Forelimb muscle (tissue), 1 donor: Measurements from ENCODE around the gene FAM25C. TPM values are rescaled to one million over a fixed set of nuclear protein-coding genes. Genes with fewer than 3 reads are reported as not detected.
"Not testable (repeated sequence)": the region's sequence is repeated elsewhere in the genome, so short reads cannot be mapped to it uniquely, and the experiment has no call there.

Experiments used
- DNase-seq: peaks from one replicate; pipeline ENCODE4 v3.0.0-alpha.2; 2013; ENCODE audit warnings: low read depth
- polyA plus RNA-seq: library from polyadenylated mRNA; unstranded; fragments of 120-200 nt; gene quantifications from one replicate; pipeline ENCODE4 v1.2.1, GENCODE V29; 2013; ENCODE audit not compliant: insufficient read length

The FAM25C gene
- polyA plus RNA-seq, result not detected

DNA sequence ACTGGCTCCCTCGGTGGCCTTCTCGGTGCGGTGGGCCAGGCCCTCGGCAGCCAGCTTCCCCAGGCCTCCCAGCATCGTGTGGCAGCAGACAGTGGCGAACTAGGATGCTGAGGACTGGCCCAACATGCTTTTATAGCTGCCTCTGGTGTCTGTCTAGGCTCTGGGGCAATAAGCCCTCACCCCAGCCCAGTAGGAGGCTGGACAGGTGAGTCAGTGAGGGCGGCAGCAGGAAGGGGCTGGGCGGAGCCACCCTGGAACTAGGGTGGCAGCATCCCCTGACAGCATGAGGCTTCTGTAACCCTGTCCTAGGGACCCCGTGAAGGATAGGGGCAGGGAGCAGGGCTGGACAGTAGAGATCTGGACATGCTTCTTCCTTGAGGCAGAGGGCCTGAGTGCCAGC lies at the start of gene FAM25C:
FAM25C (minus strand) TSS at position 101 of the 400 bp plus-strand sequence; CDS start at position 75, 26 bp downstream.
- not testable (repeated sequence) for DNase-seq

DNA sequence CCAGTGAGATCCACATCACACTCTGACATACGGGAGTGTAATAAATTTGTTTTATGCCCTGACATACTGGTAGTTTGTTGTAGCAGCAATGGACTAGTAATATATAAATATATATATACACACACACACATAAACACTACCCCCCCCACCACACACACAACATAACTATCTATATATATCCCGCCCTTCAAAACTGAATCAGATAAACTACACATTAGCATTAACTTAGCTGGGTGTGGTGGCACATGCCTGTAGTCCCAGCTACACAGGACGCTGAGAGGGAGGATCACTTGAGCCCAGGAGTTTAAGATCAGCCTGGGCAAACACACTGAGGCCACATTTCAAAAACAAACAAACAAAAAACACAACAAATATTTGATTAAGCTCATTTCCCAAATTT lies 45.0 kb upstream of the FAM25C start:
- not testable (repeated sequence) for DNase-seq

GRCh38 chr10:48031390-48031789 lies 31.8 kb upstream of the FAM25C start:
- not testable (repeated sequence) for DNase-seq

DNA sequence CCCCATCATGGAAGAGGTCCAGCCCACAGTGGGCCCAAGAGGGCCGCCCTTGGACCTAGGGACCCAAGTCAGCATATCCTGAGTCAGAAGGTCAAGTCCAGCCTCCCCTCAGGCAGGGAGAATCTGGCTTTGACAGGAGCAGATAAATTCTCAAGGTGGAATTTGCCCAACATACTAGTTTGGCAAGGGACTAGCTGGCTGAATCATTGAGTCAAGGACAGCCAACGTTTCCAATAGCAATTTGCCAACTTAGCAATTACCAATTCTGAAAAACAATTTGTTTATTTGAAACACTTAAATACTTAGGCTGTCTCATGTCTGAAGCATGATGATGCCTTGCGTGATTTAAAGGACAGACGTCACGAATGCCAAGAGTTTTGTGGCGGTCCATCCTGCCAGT lies 2.7 kb upstream of the FAM25C start:
- not testable (repeated sequence) for DNase-seq

GRCh38 chr10:47994045-47994444 lies 5.5 kb downstream of the FAM25C start:
- DNase-seq, result not testable (repeated sequence)

DNA sequence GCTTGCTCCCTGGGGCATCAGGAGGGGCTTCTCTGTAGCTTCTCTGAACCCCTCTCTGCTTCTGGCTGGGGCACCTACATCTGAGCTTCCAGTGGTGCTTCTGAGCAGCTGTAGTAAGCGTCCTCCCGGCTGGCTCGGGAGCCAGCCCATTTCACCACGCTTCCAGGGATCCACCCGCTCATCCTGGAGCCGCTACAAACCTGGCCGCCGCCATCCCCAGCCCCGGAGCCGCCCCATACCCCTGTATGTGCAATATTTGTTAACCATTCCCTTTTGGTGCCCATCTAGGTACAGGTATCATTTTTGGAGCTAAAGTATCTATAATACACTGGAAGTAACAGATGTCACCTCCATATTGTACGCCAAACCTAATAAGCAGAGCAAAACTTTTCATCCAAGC lies 7.0 kb downstream of the FAM25C start:
- DNase-seq, result not testable (repeated sequence)

- DNase-seq, result not testable (repeated sequence)
Measured at GRCh38 chr10:47991706-47992105, 7.9 kb downstream of the FAM25C start.

GRCh38 chr10:47990097-47990496 lies 9.5 kb downstream of the FAM25C start:
- not testable (repeated sequence) for DNase-seq

- not testable (repeated sequence) for DNase-seq
Measured at GRCh38 chr10:47989542-47989950, 10.0 kb downstream of the FAM25C start.

GRCh38 chr10:47988718-47989541 lies 10.7 kb downstream of the FAM25C start:
- not testable (repeated sequence) for DNase-seq

- not testable (repeated sequence) for DNase-seq
Measured at GRCh38 chr10:47987952-47988351, 11.6 kb downstream of the FAM25C start.

GRCh38 chr10:47986413-47987230 lies 13.0 kb downstream of the FAM25C start:
- not testable (repeated sequence) for DNase-seq

- DNase-seq, result not testable (repeated sequence)
Measured at GRCh38 chr10:47975409-47975808, 24.2 kb downstream of the FAM25C start.

GRCh38 chr10:47973131-47973530 lies 26.5 kb downstream of the FAM25C start:
- not testable (repeated sequence) for DNase-seq

DNA sequence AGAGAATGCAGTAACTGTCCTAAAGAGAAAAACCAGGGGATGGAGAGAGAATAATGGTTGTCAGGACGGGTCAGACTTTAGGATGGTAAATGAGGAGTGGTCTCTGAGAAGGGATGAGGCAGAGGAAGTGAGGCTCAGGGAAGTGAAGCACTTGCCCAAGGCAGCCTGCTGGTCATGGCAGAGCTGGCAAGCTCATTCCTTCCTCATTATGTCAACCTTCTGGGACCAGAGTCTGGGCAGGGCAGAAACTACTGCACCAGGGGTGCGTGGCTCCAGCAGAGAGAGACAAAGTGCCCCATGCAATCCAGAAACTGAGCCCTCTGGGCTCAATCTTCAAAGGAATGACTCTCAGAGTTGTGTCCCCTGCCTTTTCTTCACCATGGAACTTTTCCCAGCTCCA lies 27.5 kb downstream of the FAM25C start:
- DNase-seq, result not testable (repeated sequence)

DNA sequence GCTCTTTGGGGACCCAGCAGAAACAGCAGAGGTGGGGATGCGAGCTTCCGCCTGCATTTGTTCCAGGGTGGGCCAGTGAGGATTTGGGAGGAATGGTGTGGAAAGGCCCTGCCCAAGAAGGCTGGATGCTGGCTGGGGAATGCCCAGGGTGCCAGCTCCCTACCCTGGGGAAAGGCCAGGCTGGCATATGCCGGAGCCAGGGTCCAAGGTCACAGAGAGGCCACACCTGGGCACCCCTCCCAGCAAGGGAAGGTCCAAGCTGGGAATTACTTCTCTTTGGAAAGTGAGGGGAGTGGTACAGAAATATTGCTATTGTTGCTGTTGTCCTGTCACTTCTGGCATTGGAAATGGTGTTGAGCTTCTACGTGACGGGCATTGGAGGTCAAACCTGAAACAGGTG lies 28.0 kb downstream of the FAM25C start:
- DNase-seq, result not testable (repeated sequence)

DNA sequence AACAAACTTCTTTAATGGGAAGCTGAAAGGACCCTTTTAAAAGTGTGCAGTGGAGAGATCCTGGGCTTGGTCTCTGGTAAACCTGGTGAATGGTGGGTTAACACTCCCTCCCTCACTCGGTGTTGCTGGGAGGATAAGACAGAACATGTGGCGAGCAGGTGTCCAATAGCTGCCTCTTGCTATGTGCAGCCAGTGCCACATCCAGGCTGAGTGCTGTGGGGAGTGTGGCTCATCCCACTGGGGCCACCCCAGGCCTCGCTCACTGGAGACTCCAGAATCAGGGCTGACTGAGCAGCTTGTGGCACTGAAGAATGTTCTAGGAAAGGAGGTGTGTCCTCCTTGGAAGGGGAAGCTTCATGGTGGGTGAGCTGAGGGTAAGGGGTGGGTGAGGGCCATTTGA lies 29.5 kb downstream of the FAM25C start:
- not testable (repeated sequence) for DNase-seq

GRCh38 chr10:47968988-47969387 lies 30.6 kb downstream of the FAM25C start:
- DNase-seq, result not testable (repeated sequence)

DNA sequence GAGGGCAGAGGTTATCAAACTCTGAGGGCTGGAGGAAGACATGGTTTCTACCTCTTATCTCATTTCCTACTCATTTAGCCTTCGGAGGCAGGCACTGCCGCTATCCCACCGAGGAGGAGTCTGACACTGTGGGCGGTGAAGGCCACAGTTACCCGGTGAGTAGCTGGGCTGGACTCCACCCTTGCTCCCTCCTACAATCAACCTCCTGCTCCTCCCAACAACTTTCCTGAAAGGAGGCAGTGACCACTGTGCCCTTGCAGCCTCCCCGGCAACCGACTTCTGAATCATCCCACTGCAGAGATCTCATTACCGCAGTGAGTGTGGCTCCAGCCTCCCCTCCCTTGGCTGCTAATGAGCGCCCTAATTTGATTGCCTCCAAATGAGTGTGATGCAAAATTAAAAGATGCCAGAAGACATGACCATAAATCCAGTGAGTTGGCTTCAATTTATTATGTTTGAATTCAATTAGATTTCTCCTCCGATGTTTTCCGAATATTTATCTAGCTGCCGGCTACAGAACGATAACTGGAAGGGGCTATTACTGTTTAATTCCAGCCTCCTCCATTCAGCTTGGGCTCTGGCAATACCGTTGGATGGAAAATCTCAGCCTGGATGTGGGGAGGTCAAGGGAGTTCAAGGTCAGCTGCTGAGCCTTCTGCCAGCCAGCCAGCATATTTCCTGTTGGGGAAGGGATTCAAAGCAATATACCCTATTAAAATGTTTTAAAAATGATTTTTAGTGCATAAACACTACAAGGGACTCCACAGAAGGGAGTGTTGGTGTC lies 35.1 kb downstream of the FAM25C start:
- not testable (repeated sequence) for DNase-seq

DNA sequence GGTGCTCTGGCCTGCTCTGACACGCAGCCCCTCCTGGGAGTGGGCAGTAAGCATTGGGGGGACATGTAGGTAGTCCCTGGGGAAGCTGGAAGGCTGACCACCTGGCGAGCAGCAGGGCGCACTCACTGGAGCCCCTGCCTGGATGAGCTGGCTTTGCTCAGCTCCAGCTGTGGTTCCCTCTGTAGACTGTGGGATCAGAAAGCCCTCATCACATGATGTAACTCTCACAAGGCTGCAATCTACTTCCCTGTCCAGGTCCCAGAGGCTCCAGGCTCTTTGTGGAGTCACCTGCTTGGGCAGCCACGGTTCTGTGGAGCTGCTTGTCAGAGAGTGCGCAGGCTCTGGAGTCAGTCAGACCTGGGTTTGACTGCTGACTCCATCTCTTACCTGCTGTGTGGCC lies 36.8 kb downstream of the FAM25C start:
- DNase-seq, result not testable (repeated sequence)

- not testable (repeated sequence) for DNase-seq
Measured at GRCh38 chr10:47960699-47961098, 38.9 kb downstream of the FAM25C start.
